Stimulated activated naive B cell treated with anti-CD40 and anti-IgM and Interleukin-4, amounts not matched to agents 10 μg/mL and 1 μg/mL and 100 μg/mL, for 72 hours (primary cell): ENCODE measurements around the gene CORO6.
A peak's percentile ranks its signal among the peaks of the same experiment; 100 is the strongest.
"Not testable (repeated sequence)": the region's sequence is repeated elsewhere in the genome, so short reads cannot be mapped to it uniquely, and the experiment has no call there.

Source experiments
- ATAC-seq, 2 donors: fragments of 150-1000 bp; cut with Tn5 transposase; replicated peaks; 2 replicates each; pipeline ENCODE4 v1.10.0; 2021; ENCODE audit warnings: moderate library complexity in 1 of 2
- DNase-seq: peaks from one replicate; pipeline ENCODE4 v3.0.0; 2021
- H3K27ac Mint-ChIP-seq: one replicate; pipeline ENCODE4 v1.8.0; 2022; ENCODE audit warnings: mild to moderate bottlenecking, mixed read lengths
- H3K27me3 Mint-ChIP-seq, 2 donors: one replicate each; pipeline ENCODE4 v1.8.0; 2022; ENCODE audit warnings: mixed read lengths in 2 of 2
- H3K36me3 Mint-ChIP-seq, 2 donors: one replicate each; pipeline ENCODE4 v1.8.0; 2022; ENCODE audit warnings: mixed read lengths in 2 of 2, mild to moderate bottlenecking in 1 of 2
- H3K4me1 Mint-ChIP-seq, 2 donors: one replicate each; pipeline ENCODE4 v1.8.0; 2022; ENCODE audit warnings: mixed read lengths in 2 of 2, mild to moderate bottlenecking in 1 of 2
- H3K4me3 Mint-ChIP-seq, 2 donors: one replicate each; pipeline ENCODE4 v1.8.0; 2022; ENCODE audit warnings: mild to moderate bottlenecking in 2 of 2, mixed read lengths in 2 of 2, moderate library complexity in 1 of 2
- H3K9me3 Mint-ChIP-seq, 2 donors: one replicate each; pipeline ENCODE4 v1.8.0; 2022; ENCODE audit warnings: mixed read lengths in 2 of 2, mild to moderate bottlenecking in 1 of 2

Gene CORO6

DNA sequence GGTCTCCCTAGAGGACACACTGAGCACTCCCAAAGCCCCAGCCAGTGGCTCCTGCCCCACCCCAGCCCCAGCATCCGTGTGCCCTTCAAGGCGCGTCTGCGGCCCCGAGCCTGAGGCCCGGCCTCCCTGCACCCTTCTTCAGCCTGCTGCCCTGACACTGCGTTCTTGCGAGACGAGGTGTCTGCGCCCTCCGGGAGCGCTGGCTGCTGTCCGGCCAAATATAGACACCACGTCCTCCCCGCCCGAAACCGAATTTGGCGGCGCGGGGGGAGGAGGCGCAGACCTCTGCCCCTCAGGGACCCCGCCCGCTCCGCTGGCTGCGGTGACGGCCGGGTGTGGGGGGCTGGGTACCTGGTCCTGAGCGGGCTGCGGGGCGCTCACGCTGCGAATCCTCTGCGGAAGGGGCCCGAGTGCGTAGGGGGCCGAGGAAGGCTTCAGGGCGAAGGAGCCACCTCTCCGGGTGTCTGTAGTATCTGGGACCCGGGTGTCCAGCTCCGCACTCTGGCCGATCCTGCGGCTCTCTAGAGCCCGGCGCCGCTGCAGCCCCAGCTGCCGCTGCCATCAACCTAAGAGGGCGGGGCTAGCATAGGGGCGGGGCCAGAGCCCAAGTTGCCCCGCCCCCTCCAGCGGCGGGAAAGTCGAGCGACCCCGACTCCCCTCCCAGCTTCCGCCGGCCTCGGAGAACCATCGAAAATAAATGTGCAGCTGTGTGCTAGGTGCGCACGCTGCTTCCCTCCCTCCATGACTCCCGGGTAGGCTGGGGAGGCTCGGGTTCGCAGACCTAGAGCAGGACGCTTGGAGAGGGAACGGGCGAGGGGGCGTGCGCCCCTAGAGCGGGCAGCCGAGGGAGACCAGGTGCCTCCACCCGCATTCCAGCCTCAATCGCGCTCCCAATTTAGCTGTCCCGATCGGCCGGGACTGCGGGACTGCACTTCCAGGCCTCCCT lies at the start of gene CORO6:
Gene CORO6, minus strand, starts transcription at position 576 of the 946 bp plus-strand sequence. CDS start 1,491 bp downstream, outside the sequence.
- peak; percentile 35 for DNase-seq
- no peaks in the 10 kb centered on the region for H3K9me3 Mint-ChIP-seq
- peaks cover 9 to 24% of the 10 kb centered on the region in 2 donors for H3K36me3 Mint-ChIP-seq
- H3K27ac Mint-ChIP-seq: peak within 1 kb of the TSS; percentile 92
- H3K4me3 Mint-ChIP-seq: peak within 1 kb of the TSS; percentile 83 to 87
- peaks cover 43 to 93% of the 10 kb centered on the region in 2 donors for H3K4me1 Mint-ChIP-seq
- ATAC-seq: peak; percentile 69 to 74
- H3K27me3 Mint-ChIP-seq: peaks cover 0 to 4% of the 10 kb centered on the region in 2 donors

DNA sequence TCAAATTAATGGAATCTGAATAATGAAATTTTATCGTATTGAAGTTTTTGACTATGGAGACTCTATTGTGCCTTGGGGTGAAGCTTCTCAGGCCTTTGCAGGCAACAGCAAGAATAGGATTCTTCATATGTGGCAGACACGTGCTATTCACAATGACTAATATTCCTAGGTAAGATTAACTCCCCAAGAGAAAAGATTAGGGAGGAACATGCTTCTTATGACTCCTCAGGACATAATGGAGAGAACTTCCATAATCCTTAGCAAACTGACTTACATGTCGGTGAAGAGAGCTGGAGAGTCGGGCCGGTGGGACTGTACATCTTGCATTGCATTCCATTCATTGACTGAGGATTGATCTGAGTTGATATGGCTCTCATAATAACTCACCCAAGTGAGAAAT lies 48.9 kb upstream of the CORO6 start:
- Mint-ChIP-seq H3K9me3 (no peaks in the 10 kb centered on the region), H3K36me3 (peaks cover 32 to 39% of the 10 kb centered on the region in 2 donors), H3K27me3 (no peaks in the 10 kb centered on the region), H3K4me3 (no peak overlapping the region), H3K27ac (no peak overlapping the region), H3K4me1 (peaks cover 14 to 39% of the 10 kb centered on the region in 2 donors)
- DNase-seq (no peak), ATAC-seq (no peak)

DNA sequence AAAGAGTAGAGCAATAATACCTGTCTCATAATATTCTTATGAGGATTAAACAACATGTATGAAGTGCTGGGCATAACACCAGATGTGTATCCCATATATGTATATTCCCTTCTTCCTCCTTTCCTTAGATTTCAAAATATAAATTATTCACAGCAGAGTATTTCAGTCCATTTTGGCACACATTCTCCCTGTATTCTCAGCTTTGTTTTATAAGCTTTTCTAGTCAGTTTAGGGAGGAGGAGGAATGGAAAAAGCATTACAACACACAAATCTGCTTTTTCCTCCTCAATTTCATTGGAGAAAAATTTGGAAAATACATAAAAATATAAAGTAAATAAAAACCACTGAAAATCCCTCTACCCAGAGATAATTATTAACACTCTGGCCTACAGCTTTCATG lies 46.6 kb upstream of the CORO6 start:
- Mint-ChIP-seq H3K9me3 (no peaks in the 10 kb centered on the region), H3K27ac (no peak overlapping the region), H3K36me3 (peaks cover 30 to 37% of the 10 kb centered on the region in 2 donors), H3K4me3 (no peak overlapping the region), H3K4me1 (peaks cover 14 to 37% of the 10 kb centered on the region in 2 donors), H3K27me3 (no peaks in the 10 kb centered on the region)
- DNase-seq (no peak), ATAC-seq (no peak)

DNA sequence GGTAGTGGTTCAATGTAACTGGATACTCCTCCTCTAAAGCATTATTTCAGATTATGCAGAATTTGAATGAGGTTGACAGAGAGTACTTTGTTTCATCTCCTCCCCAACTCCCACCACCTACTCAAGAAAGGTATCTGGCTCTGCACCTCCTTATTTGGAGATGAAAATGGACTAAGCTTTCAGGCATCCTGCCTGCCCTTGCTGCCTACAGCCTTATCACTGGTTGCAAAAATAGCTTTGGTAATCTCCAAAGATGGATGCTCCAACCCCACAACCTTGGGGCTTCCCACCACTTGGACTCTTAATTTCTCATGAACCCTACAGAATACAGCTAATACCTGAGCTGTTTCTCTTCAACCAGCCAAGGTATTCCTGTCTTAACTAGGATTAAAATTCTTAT lies 45.3 kb upstream of the CORO6 start:
- DNase-seq: no peak
- peak overlapping the region; percentile 47 for H3K27ac Mint-ChIP-seq
- H3K36me3 Mint-ChIP-seq: peaks cover 30 to 40% of the 10 kb centered on the region in 2 donors
- ATAC-seq: no peak
- H3K4me3 Mint-ChIP-seq: no peak overlapping the region
- no peaks in the 10 kb centered on the region for H3K27me3 Mint-ChIP-seq
- H3K9me3 Mint-ChIP-seq: no peaks in the 10 kb centered on the region
- peaks cover 17 to 35% of the 10 kb centered on the region in 2 donors for H3K4me1 Mint-ChIP-seq

DNA sequence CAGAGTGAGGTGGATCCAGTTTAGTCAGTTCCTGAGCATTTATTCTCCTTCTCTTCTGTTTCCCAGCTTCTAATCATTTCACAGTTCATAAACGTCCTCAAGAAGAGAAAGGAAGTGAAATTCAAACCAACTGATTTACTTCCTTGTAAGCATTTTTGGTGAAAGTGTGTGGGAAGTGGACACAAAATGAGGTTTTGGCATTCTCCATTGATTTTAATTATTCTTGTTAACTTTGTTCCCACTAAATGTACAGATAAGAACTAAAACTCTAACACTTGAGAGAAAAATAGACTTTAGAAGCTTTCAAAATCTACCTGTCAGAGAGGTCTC lies 42.7 kb upstream of the CORO6 start:
- no peak for DNase-seq
- no peak for ATAC-seq
- Mint-ChIP-seq H3K27me3 (no peaks in the 10 kb centered on the region), H3K27ac (peak overlapping the region; percentile 90), H3K4me1 (peaks cover 17 to 43% of the 10 kb centered on the region in 2 donors), H3K9me3 (peaks cover 0 to 2% of the 10 kb centered on the region in 2 donors), H3K36me3 (peaks cover 35 to 41% of the 10 kb centered on the region in 2 donors), H3K4me3 (peak overlapping the region in 1 of 2 donors; percentile 17)

DNA sequence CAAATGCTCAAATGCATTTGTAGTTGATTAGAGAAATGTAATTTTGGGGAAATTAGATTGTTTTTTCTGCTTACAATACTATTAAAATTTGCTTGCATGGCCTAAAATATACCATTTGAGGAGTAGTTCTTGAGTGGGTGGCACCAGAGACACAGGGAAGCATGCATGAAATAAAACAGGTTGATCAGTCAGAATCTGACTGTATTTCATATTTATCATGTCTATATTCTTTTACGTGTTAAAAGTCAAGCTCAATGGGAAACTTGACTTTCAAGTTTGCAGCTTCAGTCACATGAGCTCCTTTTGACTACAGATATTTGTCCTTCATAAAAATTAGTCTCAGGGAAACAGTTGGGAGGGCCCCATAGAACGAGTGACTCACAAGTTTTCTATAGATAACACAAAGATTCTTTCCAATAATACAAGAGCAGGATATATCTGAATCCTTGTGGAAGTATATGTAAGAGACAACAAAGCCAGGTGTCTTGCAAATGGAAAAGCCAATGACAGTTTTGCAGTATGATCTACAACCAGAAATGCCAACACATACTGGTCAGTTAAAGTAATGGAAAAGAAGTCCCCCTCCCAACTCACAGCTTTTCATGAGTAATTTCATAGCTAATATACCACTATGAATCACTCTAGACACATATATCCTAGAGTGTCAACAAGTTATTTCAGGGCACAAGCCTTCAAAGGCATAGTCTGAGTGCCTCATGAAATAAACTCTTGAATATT lies 42.2 kb upstream of the CORO6 start:
- peak overlapping the region; percentile 90 for H3K27ac Mint-ChIP-seq
- peaks cover 17 to 43% of the 10 kb centered on the region in 2 donors for H3K4me1 Mint-ChIP-seq
- DNase-seq (no peak), ATAC-seq (peak; percentile 92 to 94)
- H3K4me3 Mint-ChIP-seq: peak overlapping the region in 1 of 2 donors; percentile 17
- no peaks in the 10 kb centered on the region for H3K27me3 Mint-ChIP-seq
- peaks cover 32 to 40% of the 10 kb centered on the region in 2 donors for H3K36me3 Mint-ChIP-seq
- peaks cover 0 to 2% of the 10 kb centered on the region in 2 donors for H3K9me3 Mint-ChIP-seq

DNA sequence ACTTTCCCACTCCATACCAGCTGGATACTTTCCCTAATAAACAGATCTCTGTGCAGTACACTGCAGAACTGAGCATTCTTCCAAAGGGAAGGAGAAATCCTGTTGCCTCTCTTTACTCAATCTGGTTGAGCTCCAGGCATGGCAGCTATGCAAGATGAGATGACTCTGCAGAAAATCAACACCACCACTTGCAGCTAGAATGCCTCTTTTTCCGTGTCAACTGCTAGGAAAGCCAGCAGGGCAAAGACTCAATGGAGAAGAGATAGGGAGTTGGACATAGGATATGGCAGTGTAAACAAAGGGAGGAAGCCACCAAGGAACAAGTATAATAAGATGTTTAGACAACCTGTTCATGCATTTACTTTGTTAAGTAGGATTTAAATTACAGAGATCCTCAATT lies 40.4 kb upstream of the CORO6 start:
- Mint-ChIP-seq H3K27ac (no peak overlapping the region), H3K4me1 (peaks cover 17 to 42% of the 10 kb centered on the region in 2 donors), H3K4me3 (no peak overlapping the region), H3K36me3 (peaks cover 28 to 40% of the 10 kb centered on the region in 2 donors), H3K27me3 (no peaks in the 10 kb centered on the region), H3K9me3 (peaks cover 0 to 2% of the 10 kb centered on the region in 2 donors)
- DNase-seq (no peak), ATAC-seq (no peak)

DNA sequence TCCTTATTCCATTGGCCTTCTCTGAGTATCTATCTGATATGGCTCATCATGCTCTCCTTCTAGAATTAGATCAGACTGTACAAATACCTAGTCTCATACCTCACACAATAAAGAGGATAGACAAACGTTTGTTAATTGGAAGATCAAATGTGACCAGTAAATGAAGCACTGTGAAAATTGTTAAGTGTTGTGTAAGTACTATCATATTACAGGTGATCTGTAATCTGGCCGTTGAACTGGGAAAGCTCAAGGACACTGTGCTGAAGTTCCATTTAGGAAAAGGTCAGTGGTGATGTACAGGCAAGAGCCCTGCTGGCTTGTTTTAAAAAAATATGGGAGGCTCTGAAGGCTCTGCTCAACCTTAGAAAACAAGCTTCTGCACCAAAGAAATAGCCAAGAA lies 38.5 kb upstream of the CORO6 start:
- ATAC-seq (no peak), DNase-seq (no peak)
- Mint-ChIP-seq H3K27ac (peak overlapping the region; percentile 10), H3K27me3 (no peaks in the 10 kb centered on the region), H3K4me3 (no peak overlapping the region), H3K9me3 (peaks cover 0 to 2% of the 10 kb centered on the region in 2 donors), H3K36me3 (peaks cover 26 to 36% of the 10 kb centered on the region in 2 donors), H3K4me1 (peaks cover 12 to 27% of the 10 kb centered on the region in 2 donors)

DNA sequence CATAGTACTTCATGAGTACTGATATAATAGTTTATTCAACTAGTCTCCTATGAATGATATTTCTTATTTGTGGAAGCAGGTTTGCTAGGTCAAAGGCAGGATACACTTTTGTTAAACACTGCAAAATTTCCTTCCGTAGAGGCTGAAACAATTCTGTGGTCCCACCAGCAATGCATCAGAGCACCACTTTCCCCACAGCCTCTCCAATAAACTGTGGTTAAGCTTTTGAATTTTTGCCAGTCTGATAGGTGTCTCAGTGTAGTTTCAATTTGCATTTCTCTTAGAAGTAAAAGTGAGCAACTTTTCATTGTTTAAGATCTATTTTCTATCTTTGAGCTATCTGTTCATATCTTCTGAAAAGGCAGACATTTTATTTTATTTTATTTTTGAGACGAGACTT lies 36.4 kb upstream of the CORO6 start:
- DNase-seq (no peak), ATAC-seq (no peak)
- Mint-ChIP-seq H3K4me3 (no peak overlapping the region), H3K4me1 (peaks cover 3 to 8% of the 10 kb centered on the region in 2 donors), H3K27me3 (no peaks in the 10 kb centered on the region), H3K9me3 (peaks cover 0 to 2% of the 10 kb centered on the region in 2 donors), H3K36me3 (peaks cover 27 to 34% of the 10 kb centered on the region in 2 donors), H3K27ac (peak overlapping the region; percentile 37)

DNA sequence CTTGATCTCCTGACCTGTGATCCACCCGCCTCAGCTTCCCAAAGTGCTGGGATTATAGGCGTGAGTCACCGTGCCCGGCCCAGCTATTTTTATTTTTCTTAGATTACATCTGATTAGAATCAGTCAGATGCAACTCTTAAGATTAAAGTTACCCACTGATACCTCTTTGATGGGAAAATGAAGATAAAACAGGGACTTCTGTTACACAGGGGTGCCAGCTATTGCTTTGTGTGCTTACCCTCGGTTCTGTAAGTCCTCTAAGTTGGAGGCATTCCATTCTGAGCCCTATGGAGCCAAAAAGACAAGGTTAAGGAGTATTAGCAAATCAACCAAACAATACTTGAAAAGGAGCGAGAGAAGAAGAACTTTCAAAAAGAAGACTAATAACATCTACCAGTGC lies 32.6 kb upstream of the CORO6 start:
- no peak overlapping the region for H3K4me3 Mint-ChIP-seq
- peaks cover 21 to 43% of the 10 kb centered on the region in 2 donors for H3K36me3 Mint-ChIP-seq
- no peaks in the 10 kb centered on the region for H3K27me3 Mint-ChIP-seq
- no peaks in the 10 kb centered on the region for H3K9me3 Mint-ChIP-seq
- H3K4me1 Mint-ChIP-seq: peaks cover 5% of the 10 kb centered on the region in 2 donors
- DNase-seq: no peak
- no peak for ATAC-seq
- H3K27ac Mint-ChIP-seq: no peak overlapping the region

DNA sequence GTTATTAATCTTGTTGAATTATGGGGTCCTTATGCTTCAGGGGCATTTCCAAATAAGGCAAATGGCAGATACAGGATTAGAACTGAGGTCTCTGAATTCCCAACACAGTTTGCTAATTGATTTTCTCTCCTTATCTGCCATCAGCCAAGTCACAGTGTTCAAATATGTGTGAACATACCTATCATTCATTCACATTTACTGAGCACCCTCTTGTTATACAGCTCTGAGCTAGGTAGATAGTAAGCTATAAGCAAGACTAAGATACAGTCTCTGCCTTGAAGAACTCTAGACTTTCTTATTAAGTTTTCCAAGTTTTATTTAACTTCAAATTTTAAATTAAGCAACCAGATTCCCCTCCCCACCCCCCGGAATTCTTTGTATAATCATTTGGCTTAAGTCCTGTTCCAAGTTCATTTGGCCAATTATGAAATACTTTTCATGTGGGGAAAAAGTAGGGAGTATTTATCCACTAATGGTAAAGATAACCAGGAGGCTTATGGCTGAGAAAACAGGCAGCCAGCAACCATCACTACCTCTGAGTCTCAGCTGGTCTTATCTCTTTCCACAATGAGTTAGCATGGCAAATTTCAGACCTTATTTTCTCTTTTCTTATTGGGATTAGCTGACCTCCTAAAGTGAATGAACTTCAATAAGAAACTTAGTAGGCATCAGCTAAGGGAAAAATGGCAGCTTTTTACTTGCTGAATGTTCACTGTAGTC lies 31.4 kb upstream of the CORO6 start:
- ATAC-seq: no peak
- peaks cover 6% of the 10 kb centered on the region in 2 donors for H3K4me1 Mint-ChIP-seq
- no peaks in the 10 kb centered on the region for H3K27me3 Mint-ChIP-seq
- peaks cover 21 to 53% of the 10 kb centered on the region in 2 donors for H3K36me3 Mint-ChIP-seq
- H3K4me3 Mint-ChIP-seq: no peak overlapping the region
- no peak overlapping the region for H3K27ac Mint-ChIP-seq
- no peak for DNase-seq
- no peaks in the 10 kb centered on the region for H3K9me3 Mint-ChIP-seq

DNA sequence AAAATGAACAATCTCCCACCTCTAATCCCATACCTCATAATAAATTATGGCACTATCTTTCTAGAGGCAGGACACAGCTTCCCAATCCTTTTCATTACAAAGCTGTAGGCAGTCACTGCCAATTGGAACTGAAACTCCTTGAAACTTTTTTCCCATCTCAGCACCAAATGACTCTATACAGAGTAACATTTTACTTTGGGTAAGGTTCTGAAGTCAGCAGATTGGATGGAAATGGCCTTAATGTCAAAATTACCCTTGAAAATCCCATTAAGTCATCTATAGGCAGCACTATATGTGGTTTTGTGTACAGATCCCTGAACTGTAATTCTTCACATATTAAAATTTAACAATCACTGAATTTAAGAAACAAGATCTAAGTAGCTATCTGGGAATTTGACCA lies 30.3 kb upstream of the CORO6 start:
- H3K4me1 Mint-ChIP-seq: peaks cover 6% of the 10 kb centered on the region in 2 donors
- no peak overlapping the region for H3K27ac Mint-ChIP-seq
- H3K4me3 Mint-ChIP-seq: no peak overlapping the region
- no peaks in the 10 kb centered on the region for H3K9me3 Mint-ChIP-seq
- H3K36me3 Mint-ChIP-seq: peaks cover 26 to 59% of the 10 kb centered on the region in 2 donors
- H3K27me3 Mint-ChIP-seq: no peaks in the 10 kb centered on the region
- ATAC-seq (no peak), DNase-seq (no peak)

DNA sequence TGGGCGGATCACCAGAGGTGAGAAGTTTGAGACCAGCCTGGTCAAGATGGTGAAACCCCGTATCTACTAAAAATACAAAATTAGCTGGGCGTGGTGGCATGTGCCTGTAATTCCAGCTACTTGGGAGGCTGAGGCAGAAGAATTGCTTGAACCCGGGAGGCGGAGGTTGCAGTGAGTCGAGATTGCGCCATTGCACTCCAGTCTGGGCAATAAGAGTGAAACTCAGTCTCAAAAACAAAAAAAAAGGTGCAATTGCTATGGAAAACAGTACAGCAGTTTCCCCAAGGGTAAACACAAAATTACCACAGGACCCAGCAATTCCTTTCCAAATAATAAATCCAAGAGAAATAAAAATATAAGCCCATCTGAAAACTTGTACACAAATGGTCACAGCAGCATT lies 29.2 kb upstream of the CORO6 start:
- not testable (repeated sequence) for H3K27ac Mint-ChIP-seq, H3K9me3 Mint-ChIP-seq, H3K4me1 Mint-ChIP-seq, H3K4me3 Mint-ChIP-seq, DNase-seq, H3K27me3 Mint-ChIP-seq, ATAC-seq
- peaks cover 26 to 57% of the 10 kb centered on the region in 2 donors for H3K36me3 Mint-ChIP-seq

DNA sequence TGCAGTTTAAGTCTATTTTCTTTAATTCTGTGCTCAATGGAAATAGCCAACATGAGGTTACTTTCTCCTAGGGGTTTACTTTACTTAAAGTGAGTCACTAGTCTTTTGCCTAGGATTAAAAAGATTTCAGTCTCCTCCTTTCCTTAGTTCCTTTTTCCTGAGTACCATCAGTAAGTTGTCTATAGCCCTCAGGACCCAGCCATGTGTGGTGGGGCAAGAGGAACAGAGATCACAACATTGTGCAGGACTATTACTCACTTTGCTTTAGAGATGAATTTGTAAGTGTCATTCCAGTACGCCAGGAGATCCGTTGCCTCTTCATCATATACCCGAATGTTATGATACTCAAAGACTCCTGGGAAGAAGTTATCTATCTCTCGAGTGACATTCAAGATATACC lies 27.7 kb upstream of the CORO6 start:
- Mint-ChIP-seq H3K4me3 (no peak overlapping the region), H3K36me3 (peaks cover 15 to 48% of the 10 kb centered on the region in 2 donors), H3K4me1 (peaks cover 9 to 11% of the 10 kb centered on the region in 2 donors), H3K27me3 (no peaks in the 10 kb centered on the region), H3K9me3 (no peaks in the 10 kb centered on the region), H3K27ac (peak overlapping the region; percentile 1)
- no peak for DNase-seq
- ATAC-seq: peak; percentile 55 to 64
